ENCODE data around the gene CDKN2AIPNL.

GRCh38 chr5:134459010-134459403 lies 47.3 kb upstream of the CDKN2AIPNL start:
- TF ChIP-seq CTCF (IDR thresholded peaks at IDR 0.05): no peak
- TF ChIP-seq POLR2A (IDR thresholded peaks at IDR 0.05): no peak
